Stimulated activated CD4-positive, alpha-beta T cell treated with anti-CD3 and anti-CD28 coated beads, Interleukin-2, amount 100 ng/mL, for 4 hours (primary cell): Measurements from ENCODE around the gene GABRA6.
"Not testable (repeated sequence)": the region's sequence is repeated elsewhere in the genome, so short reads cannot be mapped to it uniquely, and the experiment has no call there.

ENCODE experiments used
- DNase-seq: peaks from one replicate; pipeline ENCODE4 v3.0.0-alpha.2; 2020; ENCODE audit warnings: low read depth

The GABRA6 gene

GRCh38 chr5:161685461-161685860 lies at the start of gene GABRA6:
Gene GABRA6 (plus strand): TSS chr5:161685721. CDS start chr5:161685990, 269 bp downstream.
- DNase-seq: no peak

GRCh38 chr5:161637591-161637990 lies 47.9 kb upstream of the GABRA6 start:
- no peak for DNase-seq

- DNase-seq: no peak
Observed at GRCh38 chr5:161641444-161641843, 44.1 kb upstream of the GABRA6 start.

GRCh38 chr5:161645264-161645663 lies 40.3 kb upstream of the GABRA6 start:
- DNase-seq: no peak

GRCh38 chr5:161651926-161652325 lies 33.6 kb upstream of the GABRA6 start:
- DNase-seq: not testable (repeated sequence)

GRCh38 chr5:161660806-161661205 lies 24.7 kb upstream of the GABRA6 start:
- no peak for DNase-seq

GRCh38 chr5:161663431-161663830 lies 22.1 kb upstream of the GABRA6 start:
- DNase-seq: no peak

- no peak for DNase-seq
Observed at GRCh38 chr5:161676103-161676502, 9.4 kb upstream of the GABRA6 start.

GRCh38 chr5:161686149-161686548 lies 628 bp downstream of the GABRA6 start:
- no peak for DNase-seq

- DNase-seq: no peak
Observed at GRCh38 chr5:161686881-161687280, 1.4 kb downstream of the GABRA6 start.

GRCh38 chr5:161687316-161687715 lies 1.8 kb downstream of the GABRA6 start:
- DNase-seq: no peak

GRCh38 chr5:161691911-161692310 lies 6.4 kb downstream of the GABRA6 start:
- DNase-seq: no peak

GRCh38 chr5:161697001-161697400 lies 11.5 kb downstream of the GABRA6 start:
- DNase-seq: no peak

GRCh38 chr5:161700065-161700464 lies 14.5 kb downstream of the GABRA6 start:
- DNase-seq: no peak

- no peak for DNase-seq
Observed at GRCh38 chr5:161703528-161703927, 18.0 kb downstream of the GABRA6 start.

GRCh38 chr5:161707382-161707781 lies 21.9 kb downstream of the GABRA6 start:
- DNase-seq: no peak

GRCh38 chr5:161709239-161709638 lies 23.7 kb downstream of the GABRA6 start:
- no peak for DNase-seq

- DNase-seq: no peak
Observed at GRCh38 chr5:161713042-161713441, 27.5 kb downstream of the GABRA6 start.

GRCh38 chr5:161719157-161719556 lies 33.6 kb downstream of the GABRA6 start:
- no peak for DNase-seq

GRCh38 chr5:161720460-161720859 lies 34.9 kb downstream of the GABRA6 start:
- no peak for DNase-seq

GRCh38 chr5:161734741-161735140 lies 49.2 kb downstream of the GABRA6 start:
- no peak for DNase-seq

GRCh38 chr5:161740433-161740832 lies 54.9 kb downstream of the GABRA6 start:
- no peak for DNase-seq

GRCh38 chr5:161744276-161744675 lies 58.8 kb downstream of the GABRA6 start:
- DNase-seq: no peak

GRCh38 chr5:161745392-161745791 lies 59.9 kb downstream of the GABRA6 start:
- no peak for DNase-seq

GRCh38 chr5:161751265-161751664 lies 65.7 kb downstream of the GABRA6 start:
- DNase-seq: no peak
